IPS-20b (cell line): Measurements from ENCODE around the gene GLI3.
A peak's percentile ranks its signal among the peaks of the same experiment; 100 is the strongest.

ENCODE experiments used
- H3K27ac ChIP-seq: one replicate; pipeline ENCODE4 v1.5.1; 2013; ENCODE audit warnings: low read length
- H3K27me3 ChIP-seq: 2 replicates; pipeline ENCODE4 v1.6.1; 2013; ENCODE audit warnings: mild to moderate bottlenecking, low read length, inconsistent platforms; ENCODE audit not compliant: insufficient read depth
- H3K36me3 ChIP-seq: 2 replicates; pipeline ENCODE4 v1.6.1; 2013; ENCODE audit warnings: low read depth, mild to moderate bottlenecking, inconsistent platforms, low read length, moderate library complexity; ENCODE audit not compliant: insufficient read depth
- H3K4me1 ChIP-seq: 2 replicates; pipeline ENCODE4 v1.6.1; 2013; ENCODE audit warnings: mild to moderate bottlenecking, control low read depth, inconsistent platforms, low read length, moderate library complexity; ENCODE audit not compliant: insufficient read depth
- H3K4me3 ChIP-seq: 2 replicates; pipeline ENCODE4 v1.5.1; 2013; ENCODE audit warnings: mild to moderate bottlenecking, low read length, inconsistent platforms
- H3K9ac ChIP-seq: 2 replicates; pipeline ENCODE4 v1.6.1; 2013; ENCODE audit warnings: low read depth, mild to moderate bottlenecking, inconsistent platforms, low read length, moderate library complexity
- H3K9me3 ChIP-seq: 2 replicates; pipeline ENCODE4 v1.6.1; 2013; ENCODE audit warnings: mild to moderate bottlenecking, low read depth, low read length, inconsistent platforms; ENCODE audit not compliant: insufficient read depth

The GLI3 gene

GRCh38 chr7:42236976-42237810 lies at the start of gene GLI3:
Gene GLI3 (minus strand): TSS chr7:42237209. CDS start chr7:42223253, 13,956 bp downstream.
- no peaks in the 10 kb centered on the region for H3K36me3 ChIP-seq
- H3K9me3 ChIP-seq = no peaks in the 10 kb centered on the region
- H3K9ac ChIP-seq = peak within 1 kb of the TSS; percentile 81
- peaks cover 45% of the 10 kb centered on the region for H3K27me3 ChIP-seq
- peak within 1 kb of the TSS; percentile 93 for H3K4me3 ChIP-seq
- peaks cover 51% of the 10 kb centered on the region for H3K4me1 ChIP-seq
- peak within 1 kb of the TSS; percentile 42 for H3K27ac ChIP-seq

- H3K9me3 ChIP-seq = no peaks in the 10 kb centered on the region
- H3K4me3 ChIP-seq = no peak overlapping the region
- no peaks in the 10 kb centered on the region for H3K27me3 ChIP-seq
- no peaks in the 10 kb centered on the region for H3K4me1 ChIP-seq
- no peak overlapping the region for H3K27ac ChIP-seq
- no peak overlapping the region for H3K9ac ChIP-seq
- H3K36me3 ChIP-seq = no peaks in the 10 kb centered on the region
Observed at GRCh38 chr7:42285383-42285824, 48.4 kb upstream of the GLI3 start.

- Histone ChIP-seq H3K27ac (no peak overlapping the region), H3K9ac (no peak overlapping the region), H3K4me3 (no peak overlapping the region), H3K36me3 (no peaks in the 10 kb centered on the region), H3K27me3 (no peaks in the 10 kb centered on the region), H3K9me3 (no peaks in the 10 kb centered on the region), H3K4me1 (no peaks in the 10 kb centered on the region)
Observed at GRCh38 chr7:42283553-42283952, 46.5 kb upstream of the GLI3 start.

GRCh38 chr7:42278344-42278743 lies 41.3 kb upstream of the GLI3 start:
- Histone ChIP-seq H3K36me3 (no peaks in the 10 kb centered on the region), H3K4me1 (no peaks in the 10 kb centered on the region), H3K9me3 (no peaks in the 10 kb centered on the region), H3K4me3 (no peak overlapping the region), H3K27me3 (no peaks in the 10 kb centered on the region), H3K9ac (no peak overlapping the region), H3K27ac (no peak overlapping the region)

GRCh38 chr7:42274053-42274452 lies 37.0 kb upstream of the GLI3 start:
- no peaks in the 10 kb centered on the region for H3K36me3 ChIP-seq
- no peak overlapping the region for H3K4me3 ChIP-seq
- no peaks in the 10 kb centered on the region for H3K9me3 ChIP-seq
- no peak overlapping the region for H3K27ac ChIP-seq
- no peak overlapping the region for H3K9ac ChIP-seq
- H3K4me1 ChIP-seq = no peaks in the 10 kb centered on the region
- H3K27me3 ChIP-seq = no peaks in the 10 kb centered on the region

GRCh38 chr7:42272793-42273665 lies 36.0 kb upstream of the GLI3 start:
- Histone ChIP-seq H3K27ac (no peak overlapping the region), H3K27me3 (no peaks in the 10 kb centered on the region), H3K4me3 (no peak overlapping the region), H3K4me1 (no peaks in the 10 kb centered on the region), H3K36me3 (no peaks in the 10 kb centered on the region), H3K9ac (no peak overlapping the region), H3K9me3 (no peaks in the 10 kb centered on the region)

GRCh38 chr7:42269161-42269560 lies 32.2 kb upstream of the GLI3 start:
- Histone ChIP-seq H3K9ac (no peak overlapping the region), H3K27ac (no peak overlapping the region), H3K27me3 (no peaks in the 10 kb centered on the region), H3K4me3 (no peak overlapping the region), H3K36me3 (no peaks in the 10 kb centered on the region), H3K9me3 (no peaks in the 10 kb centered on the region), H3K4me1 (no peaks in the 10 kb centered on the region)

GRCh38 chr7:42264702-42265101 lies 27.7 kb upstream of the GLI3 start:
- Histone ChIP-seq H3K4me3 (no peak overlapping the region), H3K9ac (no peak overlapping the region), H3K9me3 (no peaks in the 10 kb centered on the region), H3K4me1 (peaks cover 6% of the 10 kb centered on the region; the same call in 1 of the 2 replicates), H3K27ac (no peak overlapping the region), H3K27me3 (no peaks in the 10 kb centered on the region), H3K36me3 (no peaks in the 10 kb centered on the region)

- Histone ChIP-seq H3K27me3 (no peaks in the 10 kb centered on the region), H3K36me3 (no peaks in the 10 kb centered on the region), H3K27ac (no peak overlapping the region), H3K9me3 (no peaks in the 10 kb centered on the region), H3K4me1 (peaks cover 6% of the 10 kb centered on the region; the same call in 1 of the 2 replicates), H3K4me3 (no peak overlapping the region), H3K9ac (no peak overlapping the region)
Observed at GRCh38 chr7:42263971-42264370, 27.0 kb upstream of the GLI3 start.

- H3K9ac ChIP-seq = no peak overlapping the region
- no peaks in the 10 kb centered on the region for H3K27me3 ChIP-seq
- H3K4me1 ChIP-seq = peaks cover 6% of the 10 kb centered on the region; the same call in 1 of the 2 replicates
- H3K4me3 ChIP-seq = no peak overlapping the region
- no peaks in the 10 kb centered on the region for H3K36me3 ChIP-seq
- no peaks in the 10 kb centered on the region for H3K9me3 ChIP-seq
- H3K27ac ChIP-seq = no peak overlapping the region
Observed at GRCh38 chr7:42262964-42263363, 26.0 kb upstream of the GLI3 start.

GRCh38 chr7:42254217-42254616 lies 17.2 kb upstream of the GLI3 start:
- no peak overlapping the region for H3K27ac ChIP-seq
- H3K4me3 ChIP-seq = no peak overlapping the region
- no peaks in the 10 kb centered on the region for H3K36me3 ChIP-seq
- no peak overlapping the region for H3K9ac ChIP-seq
- no peaks in the 10 kb centered on the region for H3K4me1 ChIP-seq
- no peaks in the 10 kb centered on the region for H3K27me3 ChIP-seq
- H3K9me3 ChIP-seq = no peaks in the 10 kb centered on the region; the same call in 1 of the 2 replicates
